ENCODE results near the gene LIN28B. TPM values are rescaled to one million over a fixed set of nuclear protein-coding genes. Genes with fewer than 3 reads are reported as not detected.
"Not testable (repeated sequence)": the region's sequence is repeated elsewhere in the genome, so short reads cannot be mapped to it uniquely, and the experiment has no call there.

Gene LIN28B
- total RNA-seq, 1 donor from 2014 or later: 73.2 TPM

DNA sequence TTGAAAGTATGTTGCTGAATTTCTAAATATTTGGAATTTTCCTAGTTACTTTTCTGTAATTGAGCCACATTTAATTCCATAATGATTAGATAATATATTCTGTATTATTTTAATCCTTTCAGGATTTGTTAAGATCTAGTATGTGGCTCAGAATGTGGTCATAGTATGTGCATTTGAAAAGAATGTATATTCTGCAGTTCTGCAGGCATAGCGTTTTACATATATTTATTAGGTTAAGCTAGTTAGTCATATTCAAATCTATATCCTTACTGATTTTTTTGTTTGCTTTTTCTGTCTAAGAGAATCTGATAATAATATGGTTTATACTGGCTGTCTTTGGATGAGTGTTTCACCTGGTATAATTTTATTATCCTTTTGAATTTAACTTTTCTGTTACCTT is 33.2 kb downstream of the LIN28B start:
- H3K36me3 Mint-ChIP-seq (ENCODE audit: low read depth): peaks cover 26% of the 10 kb centered on the region
- H3K27me3 Mint-ChIP-seq (ENCODE audit: low read depth): no peaks in the 10 kb centered on the region
- DNase-seq (ENCODE audit: low read depth, low spot score): no peak
- no peaks in the 10 kb centered on the region for H3K4me1 Mint-ChIP-seq
- H3K9me3 Mint-ChIP-seq: no peaks in the 10 kb centered on the region
- TF ChIP-seq, protein P1, sequence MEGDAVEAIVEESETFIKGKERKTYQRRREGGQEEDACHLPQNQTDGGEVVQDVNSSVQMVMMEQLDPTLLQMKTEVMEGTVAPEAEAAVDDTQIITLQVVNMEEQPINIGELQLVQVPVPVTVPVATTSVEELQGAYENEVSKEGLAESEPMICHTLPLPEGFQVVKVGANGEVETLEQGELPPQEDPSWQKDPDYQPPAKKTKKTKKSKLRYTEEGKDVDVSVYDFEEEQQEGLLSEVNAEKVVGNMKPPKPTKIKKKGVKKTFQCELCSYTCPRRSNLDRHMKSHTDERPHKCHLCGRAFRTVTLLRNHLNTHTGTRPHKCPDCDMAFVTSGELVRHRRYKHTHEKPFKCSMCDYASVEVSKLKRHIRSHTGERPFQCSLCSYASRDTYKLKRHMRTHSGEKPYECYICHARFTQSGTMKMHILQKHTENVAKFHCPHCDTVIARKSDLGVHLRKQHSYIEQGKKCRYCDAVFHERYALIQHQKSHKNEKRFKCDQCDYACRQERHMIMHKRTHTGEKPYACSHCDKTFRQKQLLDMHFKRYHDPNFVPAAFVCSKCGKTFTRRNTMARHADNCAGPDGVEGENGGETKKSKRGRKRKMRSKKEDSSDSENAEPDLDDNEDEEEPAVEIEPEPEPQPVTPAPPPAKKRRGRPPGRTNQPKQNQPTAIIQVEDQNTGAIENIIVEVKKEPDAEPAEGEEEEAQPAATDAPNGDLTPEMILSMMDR (conservative IDR thresholded peaks at IDR 0.05): no peak
- H3K27ac Mint-ChIP-seq (ENCODE audit: unreplicated experiment): no peak overlapping the region
- H3K4me3 Mint-ChIP-seq: no peak overlapping the region

DNA sequence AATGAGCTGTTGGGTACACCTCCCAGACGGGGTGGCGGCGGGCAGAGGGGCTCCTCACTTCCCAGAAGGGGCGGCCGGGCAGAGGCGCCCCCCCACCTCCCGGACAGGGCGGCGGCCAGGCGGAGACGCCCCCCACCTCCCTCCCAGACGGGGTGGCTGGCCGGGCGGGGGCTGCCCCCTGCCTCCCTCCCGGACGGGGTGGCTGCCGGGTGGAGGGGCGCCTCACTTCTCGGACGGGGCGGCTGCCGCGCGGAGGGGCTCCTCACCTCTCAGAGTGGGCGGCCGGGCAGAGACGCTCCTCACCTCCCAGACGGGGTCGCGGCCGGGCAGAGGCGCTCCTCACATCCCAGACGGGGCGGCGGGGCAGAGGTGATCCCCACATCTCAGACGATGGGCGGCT is 34.2 kb downstream of the LIN28B start:
- H3K27ac Mint-ChIP-seq (ENCODE audit: unreplicated experiment); H3K4me1 Mint-ChIP-seq; H3K9me3 Mint-ChIP-seq; H3K27me3 Mint-ChIP-seq (ENCODE audit: low read depth); H3K4me3 Mint-ChIP-seq; DNase-seq (ENCODE audit: low read depth, low spot score): not testable (repeated sequence)
- peaks cover 19% of the 10 kb centered on the region for H3K36me3 Mint-ChIP-seq (ENCODE audit: low read depth)

DNA sequence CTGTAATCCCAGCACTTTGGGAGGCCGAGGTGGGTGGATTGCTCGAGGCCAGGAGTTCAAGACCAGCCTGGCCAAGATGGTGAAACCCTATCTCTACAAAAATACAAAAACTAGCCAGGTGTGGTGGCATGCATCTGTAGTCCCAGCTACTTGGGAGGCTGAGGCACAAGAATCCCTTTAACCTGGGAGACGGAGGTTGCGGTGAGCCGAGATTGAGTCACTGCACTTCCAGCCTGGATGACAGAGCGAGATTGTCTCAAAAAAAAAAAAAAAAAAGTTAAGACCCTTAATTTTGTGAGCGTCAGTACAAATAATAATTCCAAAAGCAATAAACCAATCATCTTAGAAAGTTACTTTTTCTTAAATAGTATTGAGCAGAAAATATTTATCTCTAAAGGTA is 36.7 kb downstream of the LIN28B start:
- H3K4me1 Mint-ChIP-seq; H3K27me3 Mint-ChIP-seq (ENCODE audit: low read depth): not testable (repeated sequence)
- H3K36me3 Mint-ChIP-seq (ENCODE audit: low read depth): peaks cover 12% of the 10 kb centered on the region

DNA sequence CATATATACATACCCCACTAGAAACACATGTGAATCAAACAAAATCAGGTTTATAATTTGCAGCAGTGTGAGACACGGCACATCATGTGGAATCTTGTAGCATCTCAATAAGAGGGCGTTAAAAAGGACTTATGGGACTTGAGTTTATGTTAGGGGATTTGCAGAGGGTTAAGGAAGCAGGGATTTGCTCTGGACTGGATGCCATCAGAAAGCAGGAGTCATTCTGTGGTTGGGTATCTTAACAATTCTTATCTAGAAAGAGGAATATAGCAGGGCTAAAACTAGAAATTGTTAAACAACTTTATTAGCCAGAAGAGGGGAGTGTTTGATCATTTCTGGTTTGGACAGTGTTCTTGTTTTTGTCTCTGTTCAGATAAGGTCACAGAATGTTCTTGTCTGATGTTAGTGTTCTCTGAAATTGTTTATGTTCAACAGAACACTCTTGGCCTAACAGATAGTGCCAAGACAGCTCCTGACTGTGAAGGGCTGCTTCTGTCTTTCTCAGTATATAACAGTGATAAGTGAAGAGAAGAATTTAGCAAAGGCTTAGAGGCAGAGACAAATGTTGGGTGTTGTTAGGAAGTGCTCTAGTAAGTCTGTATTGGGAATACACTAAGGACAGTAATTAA is 39.2 kb downstream of the LIN28B start:
- no peaks in the 10 kb centered on the region for H3K9me3 Mint-ChIP-seq
- H3K27ac Mint-ChIP-seq (ENCODE audit: unreplicated experiment): no peak overlapping the region
- H3K4me3 Mint-ChIP-seq: no peak overlapping the region
- peaks cover 8% of the 10 kb centered on the region for H3K36me3 Mint-ChIP-seq (ENCODE audit: low read depth)
- TF ChIP-seq, protein P1 (conservative IDR thresholded peaks at IDR 0.05): no peak
- no peaks in the 10 kb centered on the region for H3K27me3 Mint-ChIP-seq (ENCODE audit: low read depth)
- H3K4me1 Mint-ChIP-seq: peaks cover 1% of the 10 kb centered on the region
- no peak for DNase-seq (ENCODE audit: low read depth, low spot score)

More for the DNA sequence above, 36.7 kb downstream of the LIN28B start:
- H3K27ac Mint-ChIP-seq (ENCODE audit: unreplicated experiment); H3K9me3 Mint-ChIP-seq; DNase-seq (ENCODE audit: low read depth, low spot score); H3K4me3 Mint-ChIP-seq: not testable (repeated sequence)

DNA sequence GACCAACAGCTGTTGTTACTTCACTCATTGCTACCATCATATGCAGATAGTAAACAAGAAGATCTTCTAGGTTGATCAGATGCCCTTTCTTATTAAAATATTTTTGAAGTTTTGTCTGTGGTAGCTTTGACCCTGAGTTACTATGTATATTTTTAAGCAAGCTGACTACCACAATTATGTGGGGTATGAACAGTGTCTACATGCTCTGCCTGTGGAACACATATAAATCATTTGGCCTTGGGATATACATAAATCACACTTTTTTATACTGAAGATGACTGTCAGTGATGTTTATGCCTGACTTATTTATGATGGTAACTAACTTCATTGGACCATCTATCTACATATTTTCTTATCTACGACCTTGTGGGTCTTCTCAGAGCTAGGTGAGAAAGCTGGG is 44.2 kb downstream of the LIN28B start:
- TF ChIP-seq, protein P1 (conservative IDR thresholded peaks at IDR 0.05): no peak
- H3K4me1 Mint-ChIP-seq: peaks cover 16% of the 10 kb centered on the region
- peaks cover 26% of the 10 kb centered on the region for H3K36me3 Mint-ChIP-seq (ENCODE audit: low read depth)
- H3K4me3 Mint-ChIP-seq: no peak overlapping the region
- no peaks in the 10 kb centered on the region for H3K27me3 Mint-ChIP-seq (ENCODE audit: low read depth)
- H3K27ac Mint-ChIP-seq (ENCODE audit: unreplicated experiment): no peak overlapping the region
- no peak for DNase-seq (ENCODE audit: low read depth, low spot score)
- H3K9me3 Mint-ChIP-seq: peaks cover 3% of the 10 kb centered on the region

DNA sequence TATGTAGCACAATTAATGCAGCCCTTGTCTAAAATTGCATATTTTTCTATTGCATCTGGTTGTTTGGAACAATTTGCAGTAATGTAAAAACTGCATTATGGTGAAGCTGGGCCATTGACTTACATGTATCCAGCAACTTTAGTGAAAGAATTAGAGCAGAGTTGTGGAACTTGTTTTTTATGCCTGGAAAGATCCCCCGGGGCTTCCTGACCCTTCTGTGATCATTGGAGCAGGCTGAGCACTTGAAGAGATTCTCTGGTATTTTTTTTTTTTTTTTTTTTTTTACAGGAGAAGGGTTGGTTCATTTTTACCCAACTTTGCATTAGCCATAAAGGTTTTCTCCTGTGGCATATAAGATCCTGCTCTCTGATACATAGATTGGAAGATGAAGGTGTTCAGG is 45.0 kb downstream of the LIN28B start:
- DNase-seq (ENCODE audit: low read depth, low spot score): no peak
- Mint-ChIP-seq H3K27ac (ENCODE audit: unreplicated experiment) (no peak overlapping the region), H3K4me1 (peaks cover 16% of the 10 kb centered on the region), H3K9me3 (peaks cover 3% of the 10 kb centered on the region), H3K4me3 (no peak overlapping the region), H3K27me3 (ENCODE audit: low read depth) (no peaks in the 10 kb centered on the region), H3K36me3 (ENCODE audit: low read depth) (peaks cover 28% of the 10 kb centered on the region)
- TF ChIP-seq, protein P1 (conservative IDR thresholded peaks at IDR 0.05): no peak
